Thoracic aorta (tissue), 2 donors: ENCODE data around the gene OTOP3. TPM values are rescaled to one million over a fixed set of nuclear protein-coding genes. Genes with fewer than 3 reads are reported as not detected.

Source experiments
- ATAC-seq: fragments of 150-250 bp; one replicate; pipeline ENCODE4 v1.8.0; 2017; ENCODE audit warnings: low read depth; ENCODE audit not compliant: insufficient number of reproducible peaks, low FRiP score
- DNase-seq: peaks from one replicate; pipeline ENCODE4 v3.0.0-alpha.2; 2020; ENCODE audit warnings: low spot score
- H3K27ac ChIP-seq, 2 donors: fragments of 200-600 bp; sonication (generic); 1 replicate in 1 of 2; 2 replicates in 1 of 2; pipeline ENCODE4 v1.5.1; 2016; ENCODE audit warnings: mild to moderate bottlenecking in 2 of 2, moderate library complexity in 2 of 2
- H3K27me3 ChIP-seq: fragments of 200-600 bp; sonication (generic); replicated peaks from 2 replicates; pipeline ENCODE4 v1.6.0; 2016; ENCODE audit warnings: mild to moderate bottlenecking; ENCODE audit not compliant: insufficient read depth
- H3K36me3 ChIP-seq: fragments of 200-600 bp; sonication (generic); one replicate; pipeline ENCODE4 v1.5.1; 2016
- H3K4me1 ChIP-seq, 2 donors: fragments of 200-600 bp; sonication (generic); 1 replicate in 1 of 2; 2 replicates in 1 of 2; pipeline versions ENCODE4 v1.5.1 to v1.6.0; 2016; ENCODE audit warnings: low read depth in 2 of 2, mild to moderate bottlenecking in 1 of 2; ENCODE audit not compliant: control insufficient read depth in 1 of 2
- H3K4me3 ChIP-seq: fragments of 200-600 bp; sonication (generic); 2 replicates; pipeline ENCODE4 v1.5.1; 2016; ENCODE audit warnings: mild to moderate bottlenecking
- H3K9me3 ChIP-seq: fragments of 200-600 bp; sonication (generic); 2 replicates; pipeline ENCODE4 v1.5.1; 2016
- total RNA-seq, 2 donors: library from RNA; depleted of rRNA; stranded (reverse); fragments of >200 nt; gene quantifications; one replicate each; pipeline versions ENCODE4 v1.1.0 to v1.2.3, GENCODE V29; 2016
- TF ChIP-seq, protein P1 (sequence below): fragments of 200-600 bp; sonication (generic); IDR thresholded peaks from one replicate; pipeline ENCODE4 v1.5.1; 2019; ENCODE audit warnings: antibody characterized with exemption

Gene OTOP3
- total RNA-seq, 2 donors from 2014 or later, result not detected

DNA sequence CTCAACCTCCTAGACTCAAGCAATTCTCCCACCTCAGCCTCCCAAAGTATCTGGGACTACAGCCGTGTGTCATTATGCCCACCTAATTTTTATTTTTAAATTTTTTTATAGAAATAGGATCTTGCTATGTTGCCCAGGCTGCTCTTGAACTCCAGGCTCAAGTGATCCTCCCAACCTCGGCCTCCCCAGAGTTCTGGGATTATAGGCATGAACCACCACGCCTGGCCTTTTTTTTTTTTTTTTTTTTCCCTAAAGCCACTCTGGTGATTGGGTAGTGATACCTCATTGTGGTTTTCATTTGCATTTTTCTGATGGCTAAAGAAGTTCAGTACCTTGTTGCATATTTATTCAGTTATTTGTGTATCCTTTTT is 50.5 kb downstream of the OTOP3 start:
- no peaks in the 10 kb centered on the region for H3K9me3 ChIP-seq
- H3K4me1 ChIP-seq, result peaks cover 8 to 30% of the 10 kb centered on the region in 2 donors
- no peaks in the 10 kb centered on the region for H3K27me3 ChIP-seq
- no peak for ATAC-seq
- TF ChIP-seq, protein P1, sequence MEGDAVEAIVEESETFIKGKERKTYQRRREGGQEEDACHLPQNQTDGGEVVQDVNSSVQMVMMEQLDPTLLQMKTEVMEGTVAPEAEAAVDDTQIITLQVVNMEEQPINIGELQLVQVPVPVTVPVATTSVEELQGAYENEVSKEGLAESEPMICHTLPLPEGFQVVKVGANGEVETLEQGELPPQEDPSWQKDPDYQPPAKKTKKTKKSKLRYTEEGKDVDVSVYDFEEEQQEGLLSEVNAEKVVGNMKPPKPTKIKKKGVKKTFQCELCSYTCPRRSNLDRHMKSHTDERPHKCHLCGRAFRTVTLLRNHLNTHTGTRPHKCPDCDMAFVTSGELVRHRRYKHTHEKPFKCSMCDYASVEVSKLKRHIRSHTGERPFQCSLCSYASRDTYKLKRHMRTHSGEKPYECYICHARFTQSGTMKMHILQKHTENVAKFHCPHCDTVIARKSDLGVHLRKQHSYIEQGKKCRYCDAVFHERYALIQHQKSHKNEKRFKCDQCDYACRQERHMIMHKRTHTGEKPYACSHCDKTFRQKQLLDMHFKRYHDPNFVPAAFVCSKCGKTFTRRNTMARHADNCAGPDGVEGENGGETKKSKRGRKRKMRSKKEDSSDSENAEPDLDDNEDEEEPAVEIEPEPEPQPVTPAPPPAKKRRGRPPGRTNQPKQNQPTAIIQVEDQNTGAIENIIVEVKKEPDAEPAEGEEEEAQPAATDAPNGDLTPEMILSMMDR, result no peak
- H3K4me3 ChIP-seq, result no peak overlapping the region
- no peaks in the 10 kb centered on the region for H3K36me3 ChIP-seq
- no peak for DNase-seq
- no peak overlapping the region for H3K27ac ChIP-seq

DNA sequence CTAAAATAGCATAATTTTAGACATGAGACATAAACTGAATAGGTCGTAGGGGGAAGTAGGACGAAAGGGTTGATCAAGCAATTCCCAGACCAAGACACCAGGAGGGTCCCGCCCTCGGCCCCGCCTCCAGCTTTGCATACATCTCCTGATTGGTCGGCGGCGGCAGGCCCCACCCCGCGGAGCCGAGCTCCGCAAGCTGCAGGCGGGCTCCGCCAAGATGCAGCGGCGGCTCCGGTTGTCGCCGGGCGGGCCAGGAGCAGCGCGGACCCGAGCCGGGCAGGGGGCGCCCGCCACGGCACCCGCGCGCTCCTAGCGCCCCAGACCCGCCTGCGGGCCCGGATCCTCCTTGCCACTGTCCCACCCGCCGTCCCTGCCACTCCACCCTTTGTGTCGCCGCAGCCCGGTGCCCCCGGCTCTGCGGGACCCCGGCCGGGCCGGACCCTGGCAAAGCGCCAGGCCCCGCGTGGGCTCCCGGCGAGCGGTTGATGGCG is 51.8 kb downstream of the OTOP3 start, which contains the start of gene CDR2L:
Gene CDR2L, plus strand, starts transcription at position 215 of the 491 bp plus-strand sequence. CDS start 412 bp downstream, outside the sequence.
- peak; percentile 90 for DNase-seq
- ATAC-seq, result peak; percentile 87
- H3K9me3 ChIP-seq, result no peaks in the 10 kb centered on the region
- peaks cover 2 to 22% of the 10 kb centered on the region in 2 donors for H3K4me1 ChIP-seq
- H3K27me3 ChIP-seq, result no peaks in the 10 kb centered on the region
- peak within 1 kb of the TSS; percentile 91 to 98 for H3K27ac ChIP-seq
- H3K36me3 ChIP-seq, result no peaks in the 10 kb centered on the region
- peak within 1 kb of the TSS; percentile 86 for H3K4me3 ChIP-seq
- TF ChIP-seq, protein P1, result no peak

DNA sequence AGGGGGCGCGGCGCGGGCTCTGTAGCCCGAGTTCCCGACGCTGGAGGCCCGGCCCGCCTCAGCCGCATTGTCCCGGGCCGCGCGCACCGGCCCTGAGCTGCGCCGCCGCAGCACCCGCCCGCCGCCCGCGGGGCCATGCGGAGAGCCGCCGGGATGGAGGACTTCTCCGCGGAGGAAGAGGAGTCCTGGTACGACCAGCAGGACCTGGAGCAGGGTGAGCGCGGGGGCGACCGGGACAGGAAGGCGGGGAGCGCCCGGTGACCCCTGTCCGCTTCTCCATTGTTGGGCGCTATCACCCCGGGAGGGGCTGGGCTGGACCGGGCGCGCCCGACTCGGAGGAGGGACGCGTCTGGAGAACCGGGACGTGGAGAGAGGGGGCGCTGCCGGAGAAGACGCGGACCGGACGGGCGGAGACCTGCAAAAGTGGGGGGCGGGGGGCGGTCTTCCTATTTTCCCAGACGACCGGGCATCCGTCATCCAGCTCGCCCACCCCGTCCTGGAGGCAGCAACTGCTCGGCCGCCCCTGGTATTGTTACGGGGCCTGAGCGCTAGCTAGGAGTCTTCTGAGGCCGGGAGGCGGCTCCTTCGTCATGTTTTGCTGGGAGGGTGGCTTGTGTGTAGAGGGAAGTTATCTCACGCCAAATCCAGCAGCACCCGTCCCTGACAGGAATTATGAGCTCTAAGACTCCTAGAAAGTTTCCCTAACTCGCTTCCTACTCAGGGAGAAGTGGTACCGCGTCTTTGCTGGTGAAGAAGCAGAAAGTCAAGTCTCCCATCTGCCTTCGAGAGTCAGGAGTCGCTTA is 52.4 kb downstream of the OTOP3 start:
- H3K4me1 ChIP-seq, result peaks cover 2 to 22% of the 10 kb centered on the region in 2 donors
- H3K9me3 ChIP-seq, result no peaks in the 10 kb centered on the region
- peak; percentile 53 for DNase-seq
- no peaks in the 10 kb centered on the region for H3K36me3 ChIP-seq
- peak overlapping the region; percentile 91 to 98 for H3K27ac ChIP-seq
- H3K27me3 ChIP-seq, result no peaks in the 10 kb centered on the region
- H3K4me3 ChIP-seq, result peak overlapping the region; percentile 86
- TF ChIP-seq, protein P1, result peak; percentile 29
- peak; percentile 44 for ATAC-seq

DNA sequence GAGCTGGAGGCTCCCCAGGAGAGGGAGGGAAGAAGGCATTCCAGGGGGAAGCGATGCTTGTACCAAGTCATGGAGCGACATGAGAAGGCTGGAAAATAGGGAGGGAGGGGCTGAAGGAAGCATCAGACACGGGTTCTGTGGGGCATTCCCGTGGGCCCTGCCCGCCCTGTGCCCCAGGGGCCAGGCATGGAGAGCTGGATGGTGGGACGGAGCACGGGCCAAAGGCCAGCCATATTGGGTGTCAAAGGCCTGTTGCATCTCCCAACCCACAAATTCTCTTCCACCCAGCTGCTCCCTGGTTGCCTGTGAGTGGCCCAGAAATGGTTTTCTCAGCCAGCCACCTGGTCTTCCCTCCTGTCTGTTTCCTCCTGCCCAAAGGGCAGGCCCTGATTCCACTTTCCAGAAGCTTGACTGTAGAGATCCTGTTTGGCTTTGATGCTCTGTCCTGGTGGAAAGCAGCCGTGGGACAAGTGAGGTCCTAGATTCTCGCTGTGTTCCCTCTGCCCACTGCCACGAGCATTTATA is 54.9 kb downstream of the OTOP3 start:
- ATAC-seq (no peak), DNase-seq (no peak)
- Histone ChIP-seq H3K36me3 (no peaks in the 10 kb centered on the region), H3K27ac (no peak overlapping the region), H3K27me3 (no peaks in the 10 kb centered on the region), H3K9me3 (no peaks in the 10 kb centered on the region), H3K4me1 (peaks cover 2 to 22% of the 10 kb centered on the region in 2 donors), H3K4me3 (no peak overlapping the region)
- TF ChIP-seq, protein P1, result no peak

DNA sequence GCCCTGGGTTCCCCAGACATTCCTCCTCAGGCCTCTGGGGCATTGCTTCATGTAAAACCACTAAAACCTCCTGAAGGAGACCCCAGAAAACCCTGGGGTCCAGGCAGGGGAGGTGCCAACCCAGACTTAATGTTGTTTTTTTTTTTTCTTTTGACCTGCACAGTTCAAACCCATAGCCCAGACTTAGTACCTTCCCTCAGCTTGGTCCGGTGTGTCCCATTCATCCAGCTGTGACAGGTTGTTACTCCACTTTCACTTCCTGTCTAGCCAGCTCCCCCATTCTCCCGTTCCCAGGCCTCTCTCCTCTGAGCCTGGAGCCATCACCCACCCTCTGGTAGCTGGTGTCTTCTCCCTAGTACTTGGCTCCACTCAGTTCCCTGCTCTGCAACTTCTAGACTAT is 56.5 kb downstream of the OTOP3 start:
- DNase-seq (no peak), ATAC-seq (no peak)
- H3K36me3 ChIP-seq, result no peaks in the 10 kb centered on the region
- H3K27me3 ChIP-seq, result no peaks in the 10 kb centered on the region
- H3K4me3 ChIP-seq, result no peak overlapping the region
- TF ChIP-seq, protein P1, result no peak
- H3K27ac ChIP-seq, result no peak overlapping the region
- peaks cover 2 to 16% of the 10 kb centered on the region in 2 donors for H3K4me1 ChIP-seq
- H3K9me3 ChIP-seq, result no peaks in the 10 kb centered on the region
